DOHH2 (cell line): Measurements from ENCODE around the gene PRR16.

Source experiments
- H3F3A ChIP-seq: fragments of 200-600 bp; sonication (generic), shearing (Covaris generic); 2 replicates; pipeline ENCODE4 v1.6.0; 2016; ENCODE audit warnings: antibody characterized with exemption, mild to moderate bottlenecking; ENCODE audit not compliant: control insufficient read depth, insufficient read depth
- H3K27ac ChIP-seq: fragments of 200-600 bp; sonication (generic); 2 replicates; pipeline ENCODE4 v1.5.1; 2014; ENCODE audit warnings: low read depth, mild to moderate bottlenecking, low read length, moderate library complexity
- H3K27me3 ChIP-seq: fragments of 200-600 bp; sonication (generic); 2 replicates; pipeline ENCODE4 v1.6.1; 2014; ENCODE audit warnings: mild to moderate bottlenecking, low read length, mixed read lengths; ENCODE audit not compliant: control insufficient read depth
- H3K36me3 ChIP-seq: fragments of 200-600 bp; sonication (generic); 2 replicates; pipeline ENCODE4 v1.6.1; 2014; ENCODE audit warnings: mild to moderate bottlenecking, low read length, moderate library complexity, mixed read lengths; ENCODE audit not compliant: control insufficient read depth
- H3K4me1 ChIP-seq: fragments of 200-600 bp; sonication (generic); 2 replicates; pipeline ENCODE4 v1.6.1; 2014; ENCODE audit warnings: mild to moderate bottlenecking, low read length, mixed read lengths; ENCODE audit not compliant: control insufficient read depth
- H3K4me2 ChIP-seq: fragments of 200-600 bp; sonication (generic); 2 replicates; pipeline ENCODE4 v1.6.0; 2014; ENCODE audit warnings: mild to moderate bottlenecking, low read length, moderate library complexity
- H3K4me3 ChIP-seq: fragments of 200-600 bp; sonication (generic); 2 replicates; pipeline ENCODE4 v1.5.1; 2014; ENCODE audit warnings: mild to moderate bottlenecking, low read length, mixed read lengths
- H3K79me2 ChIP-seq: fragments of 200-600 bp; sonication (generic); 2 replicates; pipeline ENCODE4 v1.6.1; 2014; ENCODE audit warnings: mild to moderate bottlenecking, low read length, mixed read lengths; ENCODE audit not compliant: control insufficient read depth
- H3K9me2 ChIP-seq: fragments of 200-600 bp; sonication (generic); replicated peaks from 2 replicates; pipeline ENCODE4 v1.6.1; 2014; ENCODE audit warnings: mild to moderate bottlenecking, low read length, mixed read lengths; ENCODE audit not compliant: control insufficient read depth
- H3K9me3 ChIP-seq: fragments of 200-600 bp; sonication (generic); 2 replicates; pipeline ENCODE4 v1.6.1; 2014; ENCODE audit warnings: antibody characterized with exemption, low read length, mixed read lengths; ENCODE audit not compliant: control insufficient read depth, insufficient read depth
- H4K20me1 ChIP-seq: fragments of 200-600 bp; sonication (generic); 2 replicates; pipeline ENCODE4 v1.6.0; 2014; ENCODE audit warnings: low read depth, mild to moderate bottlenecking, antibody characterized with exemption, low read length, moderate library complexity; ENCODE audit not compliant: control insufficient read depth, insufficient read depth
- CTCF ChIP-seq: fragments of 200-600 bp; sonication (generic); IDR thresholded peaks from one replicate; pipeline ENCODE4 v1.5.1; 2014; ENCODE audit warnings: antibody characterized with exemption, mild to moderate bottlenecking, low read depth, low read length; ENCODE audit not compliant: poor library complexity, severe bottlenecking
- EZH2phosphoT487 ChIP-seq: fragments of 200-600 bp; sonication (generic); IDR thresholded peaks from 2 replicates; pipeline ENCODE4 v1.6.1; 2017; ENCODE audit warnings: borderline replicate concordance, mild to moderate bottlenecking, antibody characterized with exemption, low read length, moderate library complexity, mixed read lengths

PRR16 gene

GRCh38 chr5:120517607-120518252 lies 53.6 kb downstream of the PRR16 start:
- no peaks in the 10 kb centered on the region for H3K36me3 ChIP-seq
- H3K27ac ChIP-seq, result no peak overlapping the region
- no peaks in the 10 kb centered on the region for H3K79me2 ChIP-seq
- H3K9me2 ChIP-seq, result no peaks in the 10 kb centered on the region
- H3K9me3 ChIP-seq, result no peaks in the 10 kb centered on the region
- H3F3A ChIP-seq, result no peaks in the 10 kb centered on the region
- H4K20me1 ChIP-seq, result no peaks in the 10 kb centered on the region
- H3K4me2 ChIP-seq, result no peak overlapping the region
- H3K4me1 ChIP-seq, result no peaks in the 10 kb centered on the region
- no peak overlapping the region for H3K4me3 ChIP-seq
- no peaks in the 10 kb centered on the region for H3K27me3 ChIP-seq
- no peak for TF ChIP-seq CTCF
- TF ChIP-seq EZH2phosphoT487, result no peak

GRCh38 chr5:120518581-120518980 lies 54.5 kb downstream of the PRR16 start:
- Histone ChIP-seq H4K20me1 (no peaks in the 10 kb centered on the region), H3K79me2 (no peaks in the 10 kb centered on the region), H3K36me3 (no peaks in the 10 kb centered on the region), H3K9me2 (no peaks in the 10 kb centered on the region), H3K9me3 (no peaks in the 10 kb centered on the region), H3K27me3 (no peaks in the 10 kb centered on the region), H3F3A (no peaks in the 10 kb centered on the region), H3K4me2 (no peak overlapping the region), H3K4me1 (no peaks in the 10 kb centered on the region), H3K4me3 (no peak overlapping the region), H3K27ac (no peak overlapping the region)
- TF ChIP-seq CTCF (no peak), EZH2phosphoT487 (no peak)

GRCh38 chr5:120527251-120527650 lies 63.2 kb downstream of the PRR16 start:
- H3K27me3 ChIP-seq, result no peaks in the 10 kb centered on the region; the same call in 1 of the 2 replicates
- no peak overlapping the region for H3K4me3 ChIP-seq
- H3K27ac ChIP-seq, result no peak overlapping the region
- H3K4me2 ChIP-seq, result no peak overlapping the region
- no peaks in the 10 kb centered on the region for H3K9me2 ChIP-seq
- no peaks in the 10 kb centered on the region for H3K4me1 ChIP-seq
- H3F3A ChIP-seq, result no peaks in the 10 kb centered on the region
- H4K20me1 ChIP-seq, result no peaks in the 10 kb centered on the region
- no peaks in the 10 kb centered on the region for H3K79me2 ChIP-seq
- TF ChIP-seq CTCF (no peak), EZH2phosphoT487 (no peak)
- no peaks in the 10 kb centered on the region for H3K9me3 ChIP-seq
- H3K36me3 ChIP-seq, result no peaks in the 10 kb centered on the region
